Uterus (tissue), 4 donors: ENCODE results near the gene TPRA1. TPM values are rescaled to one million over a fixed set of nuclear protein-coding genes. Genes with fewer than 3 reads are reported as not detected.

Experiments used
- DNase-seq, 2 donors: peaks; one replicate each; pipeline ENCODE4 v3.0.0-alpha.2; 2019 to 2020
- H3K27ac ChIP-seq, 2 donors: fragments of 200-600 bp; sonication (generic); 1 replicate in 1 of 2; 2 replicates in 1 of 2; pipeline ENCODE4 v1.5.1; 2016 to 2018
- H3K27me3 ChIP-seq, 2 donors: fragments of 200-600 bp; sonication (generic); one replicate each; pipeline ENCODE4 v1.5.1; 2018 to 2019; ENCODE audit warnings: control low read depth in 1 of 2
- H3K36me3 ChIP-seq, 2 donors: fragments of 200-600 bp; sonication (generic); one replicate each; pipeline ENCODE4 v1.5.1; 2019; ENCODE audit warnings: control low read depth in 1 of 2
- H3K4me1 ChIP-seq, 2 donors: fragments of 200-600 bp; sonication (generic); one replicate each; pipeline ENCODE4 v1.5.1; 2018 to 2019; ENCODE audit warnings: control low read depth in 1 of 2
- H3K4me3 ChIP-seq, 2 donors: fragments of 200-600 bp; sonication (generic); 1 replicate in 1 of 2; 2 replicates in 1 of 2; pipeline ENCODE4 v1.5.1; 2018 to 2019; ENCODE audit warnings: mild to moderate bottlenecking in 1 of 2
- H3K9me3 ChIP-seq, 2 donors: fragments of 200-600 bp; sonication (generic); one replicate each; pipeline ENCODE4 v1.5.1; 2019; ENCODE audit warnings: control low read depth in 1 of 2
- POLR2A ChIP-seq, 2 donors: fragments of 450-650 bp; IDR thresholded peaks; one replicate each; pipeline ENCODE4 v1.6.1; 2016; ENCODE audit warnings: antibody characterized with exemption in 2 of 2, mild to moderate bottlenecking in 1 of 2, moderate library complexity in 1 of 2
- intact Hi-C: fragments of 100-400 bp; cut with DNase I; formaldehyde crosslinking; loops from one replicate; pipeline ENCODE4 v1.15.1; 2023; ENCODE audit warnings: low total_unique reads
- total RNA-seq, 4 donors: library from RNA; depleted of rRNA in 3 of 4; stranded (reverse); fragments of >200 nt in 3 of 4; gene quantifications; one replicate each; pipeline versions ENCODE4 v1.1.0 to v1.2.4, GENCODE V29; 2014 to 2023
- TF ChIP-seq, protein P1 (sequence below), 4 experiments: fragments of 200-600 bp in 2 of 4; fragments of 450-650 bp in 2 of 4; sonication (generic) in 2 of 4; IDR thresholded peaks; one replicate each; pipeline ENCODE4 v1.5.1; 2016 to 2019; ENCODE audit warnings: antibody characterized with exemption in 4 of 4, mild to moderate bottlenecking in 2 of 4, moderate library complexity in 1 of 4
- donor health status: DM: yes; HTN: yes; CAD: no.

The TPRA1 gene
- total RNA-seq, 4 donors from 2014 or later: 22.4 to 72.5 (median 37.7) TPM

DNA sequence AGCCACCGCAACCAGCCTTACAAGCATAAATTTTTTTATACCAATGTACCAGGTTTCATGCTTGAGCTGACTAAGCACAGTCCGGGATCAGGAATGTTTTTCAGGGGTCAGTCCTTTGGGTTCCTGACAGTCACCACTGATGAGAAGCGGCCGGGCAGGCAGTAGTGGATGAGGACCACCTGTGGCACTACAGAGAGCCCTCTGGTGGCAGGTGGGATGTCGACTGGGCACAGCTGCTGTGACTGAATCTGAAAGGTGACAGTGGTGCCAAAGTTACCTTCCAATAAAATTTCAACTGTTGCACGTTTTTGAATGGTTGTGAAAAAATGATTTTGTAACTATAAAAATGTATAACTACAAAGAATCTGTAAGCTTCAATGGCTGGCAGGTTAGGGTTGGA is 34.0 kb downstream of the TPRA1 start:
- H3K36me3 ChIP-seq: no peaks in the 10 kb centered on the region
- DNase-seq: no peak
- TF ChIP-seq, protein P1, sequence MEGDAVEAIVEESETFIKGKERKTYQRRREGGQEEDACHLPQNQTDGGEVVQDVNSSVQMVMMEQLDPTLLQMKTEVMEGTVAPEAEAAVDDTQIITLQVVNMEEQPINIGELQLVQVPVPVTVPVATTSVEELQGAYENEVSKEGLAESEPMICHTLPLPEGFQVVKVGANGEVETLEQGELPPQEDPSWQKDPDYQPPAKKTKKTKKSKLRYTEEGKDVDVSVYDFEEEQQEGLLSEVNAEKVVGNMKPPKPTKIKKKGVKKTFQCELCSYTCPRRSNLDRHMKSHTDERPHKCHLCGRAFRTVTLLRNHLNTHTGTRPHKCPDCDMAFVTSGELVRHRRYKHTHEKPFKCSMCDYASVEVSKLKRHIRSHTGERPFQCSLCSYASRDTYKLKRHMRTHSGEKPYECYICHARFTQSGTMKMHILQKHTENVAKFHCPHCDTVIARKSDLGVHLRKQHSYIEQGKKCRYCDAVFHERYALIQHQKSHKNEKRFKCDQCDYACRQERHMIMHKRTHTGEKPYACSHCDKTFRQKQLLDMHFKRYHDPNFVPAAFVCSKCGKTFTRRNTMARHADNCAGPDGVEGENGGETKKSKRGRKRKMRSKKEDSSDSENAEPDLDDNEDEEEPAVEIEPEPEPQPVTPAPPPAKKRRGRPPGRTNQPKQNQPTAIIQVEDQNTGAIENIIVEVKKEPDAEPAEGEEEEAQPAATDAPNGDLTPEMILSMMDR (IDR thresholded peaks at IDR 0.05): no peak
- TF ChIP-seq POLR2A (IDR thresholded peaks at IDR 0.05): no peak
- H3K27me3 ChIP-seq: no peaks in the 10 kb centered on the region
- H3K27ac ChIP-seq: no peak overlapping the region
- no peaks in the 10 kb centered on the region for H3K4me1 ChIP-seq
- H3K9me3 ChIP-seq: no peaks in the 10 kb centered on the region
- intact Hi-C loops: no loop called here
- H3K4me3 ChIP-seq: no peak overlapping the region

DNA sequence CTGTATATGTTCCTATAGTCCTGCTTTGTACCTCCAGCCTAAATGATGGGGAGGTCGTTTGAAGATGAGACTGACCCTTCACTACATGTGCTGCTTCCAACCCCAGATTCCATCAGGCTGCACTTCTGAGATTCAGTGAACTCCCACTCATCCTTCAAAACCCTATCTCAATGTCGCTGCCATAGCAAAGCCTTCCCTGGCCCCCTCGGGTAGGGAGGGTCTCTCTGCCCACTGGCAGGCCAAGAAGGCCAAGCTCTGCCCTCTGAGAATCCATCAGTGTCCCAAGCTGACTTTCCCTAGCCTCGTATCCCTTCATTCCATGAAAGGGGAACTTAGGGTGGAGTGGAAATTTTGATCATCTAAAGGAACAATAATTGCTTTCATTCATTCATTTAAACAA is 35.4 kb downstream of the TPRA1 start:
- H3K27ac ChIP-seq: no peak overlapping the region
- TF ChIP-seq POLR2A (IDR thresholded peaks at IDR 0.05): no peak
- TF ChIP-seq, protein P1 (IDR thresholded peaks at IDR 0.05): no peak
- no peaks in the 10 kb centered on the region for H3K36me3 ChIP-seq
- H3K9me3 ChIP-seq: no peaks in the 10 kb centered on the region
- no peak overlapping the region for H3K4me3 ChIP-seq
- intact Hi-C loops: no loop called here
- no peak for DNase-seq
- H3K4me1 ChIP-seq: no peaks in the 10 kb centered on the region
- H3K27me3 ChIP-seq: no peaks in the 10 kb centered on the region

DNA sequence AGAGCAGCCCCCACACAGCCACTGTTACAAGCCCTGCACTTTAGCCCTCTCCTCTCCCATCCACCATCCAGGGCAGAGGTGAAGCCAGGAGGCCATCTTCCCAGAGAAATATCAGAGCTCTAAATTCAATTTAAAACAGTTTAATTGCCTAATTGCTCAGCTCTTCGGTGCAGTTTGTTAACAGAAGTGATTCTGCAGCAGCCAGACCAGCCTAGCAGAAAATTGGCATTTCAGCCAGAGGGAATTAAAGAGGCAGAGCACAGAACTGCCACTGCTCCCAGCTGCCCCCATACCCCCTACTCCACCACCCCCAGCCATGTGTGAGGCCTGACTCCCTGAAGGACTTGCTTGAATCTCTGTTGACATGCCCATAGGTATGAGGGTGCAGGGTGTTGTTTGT is 38.5 kb downstream of the TPRA1 start:
- no peak overlapping the region for H3K4me3 ChIP-seq
- TF ChIP-seq, protein P1 (IDR thresholded peaks at IDR 0.05): no peak
- TF ChIP-seq POLR2A (IDR thresholded peaks at IDR 0.05): no peak
- H3K9me3 ChIP-seq: no peaks in the 10 kb centered on the region
- no peaks in the 10 kb centered on the region for H3K36me3 ChIP-seq
- DNase-seq: no peak
- peaks cover 0 to 4% of the 10 kb centered on the region in 2 donors for H3K4me1 ChIP-seq
- intact Hi-C loops: no loop called here
- H3K27me3 ChIP-seq: no peaks in the 10 kb centered on the region
- H3K27ac ChIP-seq: no peak overlapping the region

DNA sequence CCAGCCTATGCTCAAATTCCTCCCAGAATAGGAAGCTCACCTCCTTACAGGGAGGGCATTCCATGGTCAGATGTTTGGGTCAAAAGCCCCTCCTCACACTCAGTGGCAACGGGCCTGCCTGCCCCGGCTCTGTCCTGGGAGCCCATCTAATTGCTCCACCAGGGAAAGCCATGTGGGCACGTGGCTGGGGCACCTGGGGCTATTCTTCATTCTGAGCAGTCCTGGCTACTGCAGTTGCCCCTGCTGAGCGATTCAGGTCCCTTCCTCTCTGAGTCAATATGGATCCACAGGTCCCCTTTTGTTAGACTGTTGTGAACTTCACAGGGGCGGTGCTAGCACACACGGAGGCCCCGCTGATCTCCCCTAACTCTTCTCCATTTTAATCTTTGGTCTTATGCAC is 39.4 kb downstream of the TPRA1 start:
- intact Hi-C loops: no loop called here
- peaks cover 0 to 6% of the 10 kb centered on the region in 2 donors for H3K4me1 ChIP-seq
- no peak overlapping the region for H3K4me3 ChIP-seq
- no peaks in the 10 kb centered on the region for H3K36me3 ChIP-seq
- no peaks in the 10 kb centered on the region for H3K27me3 ChIP-seq
- no peak for DNase-seq
- TF ChIP-seq, protein P1 (IDR thresholded peaks at IDR 0.05): no peak
- no peak for TF ChIP-seq POLR2A (IDR thresholded peaks at IDR 0.05)
- no peaks in the 10 kb centered on the region for H3K9me3 ChIP-seq
- H3K27ac ChIP-seq: no peak overlapping the region

DNA sequence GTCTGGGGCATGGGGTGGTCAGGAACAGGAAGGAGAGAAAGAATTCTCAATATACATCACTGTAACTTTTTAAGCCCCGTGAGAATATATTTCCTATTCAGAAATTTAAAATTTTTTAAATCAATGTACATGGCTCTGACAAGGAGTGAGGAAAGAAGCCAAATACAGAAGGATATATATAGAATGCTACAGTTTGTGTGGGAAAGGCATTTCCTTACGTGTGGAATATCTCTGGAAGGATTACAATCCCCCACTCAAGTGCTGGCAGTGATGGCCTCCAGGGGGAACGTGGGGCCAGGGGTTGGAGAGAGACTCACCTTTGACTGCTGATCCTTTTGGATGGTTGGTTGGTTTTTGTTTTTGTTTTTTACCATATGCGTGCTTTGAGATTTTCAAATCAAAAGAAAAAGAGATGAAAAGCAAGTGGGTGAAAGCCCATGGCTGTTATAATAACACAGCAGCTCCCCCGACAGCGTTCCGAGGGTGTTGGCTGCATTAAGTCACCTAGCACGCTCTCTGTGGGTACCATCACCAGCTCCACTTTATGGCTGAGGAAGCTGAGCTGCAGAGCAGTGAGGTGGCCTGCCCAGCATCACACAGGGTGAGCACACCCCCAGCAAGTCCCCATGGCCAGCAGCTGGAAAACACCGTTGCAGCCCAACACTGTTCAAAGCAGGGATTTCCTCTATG is 39.9 kb downstream of the TPRA1 start:
- TF ChIP-seq, protein P1 (IDR thresholded peaks at IDR 0.05): no peak
- no peak for TF ChIP-seq POLR2A (IDR thresholded peaks at IDR 0.05)
- intact Hi-C loops: no loop called here
- H3K4me3 ChIP-seq: no peak overlapping the region
- H3K36me3 ChIP-seq: no peaks in the 10 kb centered on the region
- no peaks in the 10 kb centered on the region for H3K27me3 ChIP-seq
- peaks cover 0 to 6% of the 10 kb centered on the region in 2 donors for H3K4me1 ChIP-seq
- no peak overlapping the region for H3K27ac ChIP-seq
- no peaks in the 10 kb centered on the region for H3K9me3 ChIP-seq
- DNase-seq: no peak
